Esophagus mucosa (tissue), 1 donor: ENCODE measurements around the gene IL19. TPM values are rescaled to one million over a fixed set of nuclear protein-coding genes. Genes with fewer than 3 reads are reported as not detected.
"Not testable (repeated sequence)": the region's sequence is repeated elsewhere in the genome, so short reads cannot be mapped to it uniquely, and the experiment has no call there.

Source experiments
- ATAC-seq: fragments of 200-7000 bp; cut with Tn5 transposase; one replicate; pipeline ENCODE4 v1.9.1; 2020
- total RNA-seq: library from RNA; stranded (reverse); gene quantifications from one replicate; pipeline ENCODE4 v1.2.4, GENCODE V29; 2023
- donor health status: DM: yes; HTN: yes; CAD: no.

IL19 gene
- total RNA-seq, 1 donor from 2014 or later = 5.5 TPM

DNA sequence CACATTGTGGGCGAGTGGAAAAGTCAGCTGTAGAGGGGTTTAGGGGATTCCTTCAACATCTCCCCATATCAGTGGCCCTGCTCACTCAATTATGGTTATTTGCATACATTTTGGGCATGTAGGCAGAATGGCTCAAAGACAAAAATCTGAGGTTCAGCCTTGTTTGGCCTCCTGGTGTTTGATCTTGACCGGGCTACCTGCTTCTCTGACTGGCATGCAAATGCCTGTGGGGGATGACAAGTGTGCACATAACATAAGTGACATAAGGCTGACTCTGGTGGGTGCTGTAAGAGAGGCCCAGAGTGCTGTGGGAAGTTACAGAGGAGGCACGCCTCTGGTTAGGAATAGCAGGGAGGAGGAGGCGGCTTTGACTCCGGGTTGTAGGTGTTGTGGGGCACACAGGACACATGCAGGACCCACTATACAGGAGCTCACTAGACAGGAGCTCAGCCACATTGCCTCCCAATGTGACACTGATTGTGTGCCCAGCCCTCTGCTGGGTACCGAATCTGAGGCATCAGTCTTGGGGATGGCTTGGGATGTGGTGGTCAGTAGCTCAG lies 29.4 kb upstream of the IL19 start:
- ATAC-seq = no peak

DNA sequence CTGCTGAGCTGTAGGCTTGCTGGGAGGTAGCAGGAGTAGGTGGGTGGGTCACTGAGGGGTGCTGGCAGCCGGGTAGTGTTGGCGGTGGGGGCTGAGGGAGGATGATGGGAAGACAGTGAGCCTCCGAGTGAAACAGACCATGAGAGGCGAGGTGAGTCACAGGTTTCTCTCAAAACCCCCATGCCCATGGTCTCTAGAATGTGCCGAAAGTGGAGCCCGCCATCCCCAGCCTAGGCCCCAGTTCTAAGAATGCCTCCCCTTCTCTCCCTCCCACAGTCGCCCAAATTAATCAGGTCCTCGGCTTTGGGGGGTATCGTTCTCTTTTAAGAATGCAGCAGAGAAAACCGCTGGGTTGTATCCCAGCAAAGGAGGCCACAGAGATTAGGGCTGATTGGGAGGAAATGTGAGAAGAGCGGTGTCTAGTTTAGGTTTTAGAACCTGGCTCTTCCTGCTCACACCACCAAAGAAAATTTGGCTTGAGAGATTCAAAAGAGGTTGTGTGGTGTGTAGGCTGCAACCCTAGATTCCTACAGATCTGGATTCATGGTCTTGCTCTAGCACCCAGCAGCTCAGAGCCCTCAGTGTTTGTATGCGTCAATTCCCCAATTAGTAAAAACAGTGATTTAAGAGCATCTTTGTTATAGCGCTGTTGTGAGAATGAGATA lies 27.7 kb upstream of the IL19 start:
- no peak for ATAC-seq

DNA sequence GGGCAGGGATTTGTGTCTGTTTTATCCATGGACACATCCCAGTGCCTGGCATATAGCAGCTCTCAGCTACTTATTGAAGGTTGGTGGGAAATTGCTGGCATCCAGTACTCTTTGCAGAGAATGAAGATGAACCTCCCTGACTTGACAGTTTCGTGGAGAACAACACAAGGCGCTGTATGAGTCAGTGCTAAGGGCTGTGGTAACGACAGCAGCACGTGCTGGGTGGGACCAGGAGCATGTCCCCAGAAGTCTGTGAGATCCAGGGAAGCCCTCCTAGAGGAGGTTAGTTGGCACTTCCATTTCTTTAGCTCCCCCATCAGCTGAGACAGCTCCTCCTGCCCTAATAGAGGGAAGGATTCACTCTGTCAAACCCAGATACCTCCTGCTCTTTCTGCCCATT lies 25.9 kb upstream of the IL19 start:
- peak; percentile 38 for ATAC-seq

DNA sequence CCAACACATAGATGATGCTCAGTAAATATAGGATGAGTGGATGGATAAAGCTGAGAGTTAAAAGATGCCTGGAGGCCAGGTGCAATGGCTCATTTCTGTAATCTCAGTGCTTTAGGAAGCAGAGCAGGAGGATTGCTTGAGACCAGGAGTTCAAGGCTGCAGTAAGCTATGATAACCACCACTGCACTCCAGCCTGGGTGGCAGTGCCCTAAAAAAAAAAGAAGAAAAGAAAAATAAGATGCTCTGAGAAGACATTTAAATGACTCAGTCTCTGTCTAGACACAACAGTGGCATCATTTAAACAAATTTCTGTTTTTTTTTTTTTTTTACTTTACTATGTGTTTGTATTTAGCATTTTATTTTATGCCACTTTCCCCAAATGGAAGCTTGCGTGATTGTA lies 25.3 kb upstream of the IL19 start:
- no peak for ATAC-seq

DNA sequence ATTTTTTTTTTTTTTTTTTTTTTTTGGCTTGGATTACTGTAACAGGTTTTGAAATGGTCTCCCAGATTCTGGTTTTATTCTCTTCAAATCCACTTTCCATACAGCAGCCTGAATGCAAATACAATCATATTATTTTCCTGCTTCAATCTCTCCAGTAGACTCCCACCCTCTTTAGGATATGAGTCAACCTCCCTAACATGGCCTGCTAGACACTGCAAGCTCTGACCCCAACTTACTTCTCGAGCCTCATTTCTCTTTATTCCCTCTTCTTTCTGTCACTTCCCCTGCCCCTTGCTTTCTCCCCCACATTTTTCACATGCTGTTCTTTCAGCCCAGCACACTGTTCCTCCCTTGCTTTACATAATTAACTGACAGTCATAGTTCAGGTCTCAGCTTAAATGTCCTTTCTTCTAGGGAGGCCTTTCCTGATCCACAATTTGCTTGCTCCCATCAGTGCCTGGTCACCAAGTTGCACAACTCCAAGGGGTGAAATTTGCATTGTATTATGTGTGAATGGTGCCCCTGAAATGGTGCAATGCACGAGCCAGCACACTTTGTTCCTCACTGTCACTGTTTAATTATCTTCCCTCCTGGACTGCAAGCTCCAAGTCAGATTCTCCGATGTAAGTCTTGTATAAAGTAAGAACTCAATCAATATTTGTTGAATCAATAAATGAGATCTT lies 22.1 kb upstream of the IL19 start:
- ATAC-seq = no peak

DNA sequence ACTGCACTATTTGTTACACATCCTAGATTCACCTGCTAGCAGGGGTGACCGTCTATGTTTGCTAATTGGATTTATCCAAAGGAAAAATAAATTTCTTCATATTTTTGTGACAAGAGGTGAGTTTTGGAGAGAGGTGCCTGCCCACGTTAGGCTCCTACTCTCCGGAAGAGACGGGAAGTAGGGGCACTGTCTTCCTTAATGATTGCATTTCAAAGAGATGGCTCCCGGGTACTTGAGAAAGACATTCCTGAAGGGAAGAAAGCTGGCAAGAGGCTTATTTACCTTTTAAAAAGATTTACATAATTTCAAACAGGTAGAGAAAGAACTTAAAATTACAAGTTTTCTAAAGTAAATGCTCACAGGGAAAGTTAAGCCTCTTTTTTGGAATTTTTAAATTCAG lies 18.7 kb upstream of the IL19 start:
- ATAC-seq = no peak

DNA sequence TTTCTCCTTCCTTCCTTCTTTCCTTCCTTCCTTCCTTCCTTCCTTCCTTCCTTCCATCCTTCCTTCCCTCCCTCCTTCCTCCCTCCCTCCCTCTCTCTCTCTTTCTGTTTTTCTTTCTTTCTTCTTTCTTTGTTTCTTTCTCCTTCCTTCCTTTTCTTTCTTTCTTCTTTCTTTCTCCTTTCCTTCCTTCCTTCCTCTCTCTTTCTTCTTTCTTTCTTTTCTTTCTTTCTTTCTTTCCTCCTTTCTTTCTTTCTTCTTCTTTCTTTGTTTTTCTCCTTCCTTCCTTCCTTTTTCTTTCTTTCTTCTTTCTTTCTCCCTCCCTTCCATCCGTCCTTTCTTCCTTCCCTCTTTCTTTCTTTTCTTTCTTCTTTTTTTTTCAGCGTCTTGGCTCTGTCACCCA lies 18.1 kb upstream of the IL19 start:
- ATAC-seq = no peak

DNA sequence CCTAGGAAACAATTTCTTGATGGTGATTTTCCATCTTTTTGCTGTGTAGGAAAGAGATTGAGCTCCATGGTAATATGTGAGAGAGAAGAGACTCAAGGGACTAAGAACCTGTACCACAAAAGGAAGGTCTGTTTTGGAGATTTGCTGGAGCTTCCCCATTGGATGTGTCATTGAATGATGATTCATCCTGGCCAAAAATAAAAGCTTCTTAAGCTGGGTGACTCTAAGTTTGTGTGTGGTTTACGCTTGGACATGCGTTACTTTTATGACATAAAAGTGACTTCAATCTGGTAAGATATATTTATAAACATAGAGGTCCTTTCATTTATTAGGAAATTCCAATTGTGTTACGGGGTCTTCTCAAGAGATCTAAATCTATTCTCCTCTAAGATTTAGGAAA lies 17.4 kb upstream of the IL19 start:
- ATAC-seq = peak; percentile 31

DNA sequence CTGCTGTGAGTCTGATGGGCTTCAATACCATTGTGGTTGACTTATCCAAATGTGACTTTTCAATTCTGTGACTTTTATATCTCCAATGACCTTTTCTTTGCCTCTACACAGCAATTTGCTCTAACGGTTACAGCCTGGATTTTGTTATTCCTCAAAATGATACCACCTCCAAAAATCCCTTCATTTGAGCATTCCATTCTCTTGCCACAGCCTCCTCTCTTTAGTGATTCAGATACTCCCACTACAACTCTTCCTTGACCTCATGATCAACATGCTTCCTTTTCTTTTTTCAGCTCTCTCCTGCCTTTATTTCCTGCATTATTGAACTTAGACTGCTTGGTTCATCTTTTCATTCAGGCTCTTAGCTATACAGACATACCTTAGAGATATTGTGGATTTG lies 16.6 kb upstream of the IL19 start:
- ATAC-seq = no peak

DNA sequence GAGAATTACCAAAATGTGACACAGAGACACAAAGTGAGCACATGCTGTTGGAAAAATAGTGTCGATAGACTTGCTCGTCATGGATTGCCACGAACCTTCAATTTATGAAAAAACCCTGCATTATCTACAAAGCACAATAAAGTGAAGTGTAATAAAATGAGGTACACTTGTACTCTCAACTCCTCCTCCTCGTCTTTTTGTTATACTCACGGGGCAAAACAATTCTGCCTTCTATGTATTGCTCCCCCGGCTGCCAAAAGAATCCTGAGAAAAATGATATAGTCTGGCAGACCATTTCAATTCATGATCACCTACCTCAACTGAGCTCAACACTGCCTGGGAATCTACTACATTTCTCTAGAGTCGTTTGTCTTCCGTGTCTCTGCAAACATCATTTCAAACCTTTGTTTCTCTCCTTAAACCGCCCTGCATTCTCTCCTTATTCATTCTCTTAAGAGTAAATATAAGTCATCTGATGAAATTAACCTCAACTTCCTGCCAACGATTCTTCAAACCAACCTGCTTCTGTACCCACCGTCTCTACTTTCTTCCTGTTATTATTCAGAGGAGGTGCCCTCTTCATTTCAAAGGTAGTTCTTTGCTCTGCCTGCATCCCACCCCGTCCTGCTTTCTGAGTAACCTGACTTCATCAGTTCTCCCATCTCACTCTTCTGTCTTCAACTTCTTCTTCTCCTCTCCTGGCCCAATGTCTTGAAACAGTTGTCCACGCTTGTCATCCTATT lies 12.9 kb upstream of the IL19 start:
- ATAC-seq = no peak

DNA sequence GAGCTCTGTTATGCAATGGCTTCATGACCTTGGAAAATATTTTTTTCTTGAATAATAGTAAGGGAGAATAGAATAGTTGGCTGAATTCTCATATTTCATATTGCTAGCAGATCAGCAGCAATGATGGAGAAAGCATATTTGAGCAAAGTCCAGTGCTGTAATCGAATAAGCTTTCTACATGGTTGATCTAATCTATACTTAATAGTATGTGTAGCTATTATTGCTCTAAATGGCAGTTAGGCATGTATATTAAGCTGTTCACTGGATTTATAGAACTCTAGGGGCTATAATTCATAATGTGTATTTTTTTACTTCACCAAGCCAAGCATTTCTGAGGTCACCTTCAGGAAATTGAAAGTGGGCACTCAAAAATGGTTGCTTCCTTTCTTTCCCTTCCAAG lies 10.0 kb upstream of the IL19 start:
- ATAC-seq = no peak

DNA sequence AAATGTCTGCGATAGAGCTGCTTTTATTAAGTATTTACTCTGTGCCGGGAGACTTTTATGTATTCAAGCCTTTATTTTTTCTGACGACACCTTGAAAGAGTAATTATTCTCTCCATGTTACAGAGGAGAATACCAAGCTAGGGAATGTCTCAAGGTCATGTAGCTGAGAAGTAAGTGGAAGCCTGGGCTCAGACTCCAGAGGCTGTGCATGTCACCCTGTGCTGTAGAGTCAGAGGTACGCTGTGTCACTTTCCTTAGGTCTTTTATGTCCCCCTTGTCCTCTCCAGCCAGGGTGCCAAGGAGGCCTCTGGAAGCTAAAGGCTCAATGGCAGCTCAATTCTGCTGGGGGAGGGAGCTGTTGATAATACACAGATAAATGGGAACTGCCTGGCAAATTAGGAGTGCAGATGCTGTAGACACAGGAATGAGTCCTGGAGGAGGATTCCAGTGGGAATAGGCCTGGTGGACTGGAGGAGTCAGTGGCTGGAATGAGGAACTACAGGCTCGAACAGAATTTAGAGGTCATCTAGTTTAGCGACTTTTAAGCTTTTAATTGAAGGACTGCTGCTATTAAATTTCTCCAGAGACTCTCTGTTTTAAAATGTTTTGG lies 9.3 kb upstream of the IL19 start:
- no peak for ATAC-seq

DNA sequence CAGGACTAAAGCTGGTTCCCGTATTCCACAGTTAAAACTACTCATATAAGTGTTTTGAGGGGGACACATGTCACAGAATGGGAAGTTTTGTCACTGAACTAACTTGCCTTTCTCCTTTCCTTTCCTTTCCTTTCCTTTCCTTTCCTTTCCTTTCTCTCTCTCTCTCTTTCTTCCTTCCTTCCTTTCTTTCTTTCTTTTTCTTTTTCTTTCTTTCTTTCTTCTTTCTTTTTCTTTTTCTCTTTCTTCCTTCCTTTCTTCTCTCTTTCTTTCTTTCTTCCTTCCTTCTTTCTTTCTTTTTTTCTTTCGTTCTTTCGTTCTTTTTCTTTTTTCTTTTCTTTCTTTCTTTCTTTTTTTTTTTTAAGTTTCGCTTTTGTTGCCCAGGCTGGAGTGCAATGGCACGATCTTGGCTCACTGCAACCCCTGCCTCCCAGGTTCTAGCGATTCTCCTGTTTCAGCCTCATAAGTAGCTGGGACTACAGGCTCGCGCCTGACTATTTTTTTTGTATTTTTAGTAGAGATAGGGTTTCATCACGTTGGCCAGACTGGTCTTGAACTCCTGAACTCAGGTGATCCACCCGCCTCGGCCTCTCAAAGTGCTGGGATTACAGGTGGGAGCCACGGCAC lies 7.7 kb upstream of the IL19 start:
- ATAC-seq = not testable (repeated sequence)

DNA sequence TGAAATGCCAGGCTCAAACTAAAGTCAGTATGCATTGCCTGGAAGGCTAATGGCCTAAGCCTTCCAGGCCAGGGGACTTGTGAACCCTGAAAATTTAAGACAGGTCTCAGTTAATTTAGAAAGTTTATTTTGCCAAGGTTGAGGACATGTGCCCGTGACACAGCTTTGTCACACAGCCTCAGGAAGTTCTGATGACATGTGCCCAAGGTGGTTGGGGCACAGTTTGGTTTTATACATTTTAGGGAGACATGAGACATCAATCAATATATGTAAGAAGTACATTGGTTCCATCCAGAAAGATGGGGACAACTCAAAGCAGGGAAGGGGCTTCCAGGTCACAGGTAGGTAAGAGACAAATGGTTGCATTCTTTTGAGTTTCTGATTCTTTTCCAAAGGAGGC lies 4.8 kb upstream of the IL19 start:
- not testable (repeated sequence) for ATAC-seq

DNA sequence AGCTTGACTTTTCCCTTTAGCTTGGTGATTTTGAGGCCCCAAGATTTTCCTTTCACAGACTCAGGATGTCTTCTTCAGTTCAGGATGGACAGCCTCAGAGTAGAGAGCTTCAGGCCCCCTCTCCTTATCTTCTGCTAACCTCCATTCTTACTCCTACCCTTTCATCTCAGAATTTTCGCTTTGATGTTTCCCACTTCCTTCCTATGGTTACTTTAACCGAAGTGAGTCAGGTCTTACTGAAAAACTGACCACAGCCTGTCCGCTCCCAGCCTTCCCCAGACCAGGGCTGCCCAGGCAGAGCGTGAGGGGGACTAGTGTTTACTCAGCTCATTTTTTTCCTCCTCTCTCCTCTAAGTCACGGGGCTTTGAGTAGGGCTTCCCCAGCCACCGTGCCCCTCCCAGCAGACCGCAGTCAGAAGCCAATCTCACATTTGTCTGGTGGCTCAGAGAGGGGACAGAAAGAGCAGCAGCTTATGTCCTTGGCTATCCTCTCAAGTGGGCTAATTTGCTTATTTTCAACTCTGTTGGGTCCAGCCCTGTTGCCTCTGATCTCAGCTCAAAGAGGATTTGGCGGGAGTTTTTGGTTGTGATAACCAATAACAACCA lies 4.2 kb upstream of the IL19 start:
- ATAC-seq = peak; percentile 60

DNA sequence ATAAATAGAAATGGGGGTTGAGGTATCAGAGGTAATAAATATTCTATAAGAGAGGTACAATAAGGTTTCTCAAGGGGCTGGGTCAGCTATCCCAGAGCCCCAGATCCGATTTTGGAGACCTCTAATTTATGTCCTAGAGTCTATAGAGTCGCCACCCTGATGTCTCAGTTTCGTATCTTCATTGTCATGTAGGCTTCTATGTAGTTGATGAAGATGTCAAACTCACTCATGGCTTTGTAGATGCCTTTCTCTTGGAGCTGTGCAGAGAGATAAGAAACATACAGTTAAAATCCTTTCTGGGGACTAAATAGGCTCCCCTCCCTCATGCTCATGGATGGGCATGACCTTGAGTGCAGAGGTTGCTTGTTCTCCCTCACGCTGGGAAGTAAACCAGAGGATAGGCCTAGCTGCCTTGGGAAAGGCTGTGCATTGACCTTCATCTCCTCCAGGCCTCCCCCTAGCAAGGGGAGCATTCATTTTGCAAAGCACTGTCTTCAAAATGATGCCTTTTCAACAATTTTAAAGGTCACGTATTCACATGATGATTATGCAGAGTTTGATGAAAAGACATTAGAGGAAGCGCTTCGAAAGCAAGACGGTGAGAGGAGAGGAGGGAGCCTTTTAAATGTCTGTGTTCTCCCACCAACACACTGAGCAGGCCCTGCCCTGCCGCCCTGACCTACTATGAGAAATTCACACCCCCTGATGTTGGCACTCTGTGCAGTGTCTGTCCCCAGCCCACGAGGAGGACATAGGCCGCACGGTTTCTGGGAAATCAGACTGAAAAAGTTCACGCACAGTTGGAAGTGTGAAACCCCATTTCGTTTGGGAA lies 1.9 kb upstream of the IL19 start:
- no peak for ATAC-seq

DNA sequence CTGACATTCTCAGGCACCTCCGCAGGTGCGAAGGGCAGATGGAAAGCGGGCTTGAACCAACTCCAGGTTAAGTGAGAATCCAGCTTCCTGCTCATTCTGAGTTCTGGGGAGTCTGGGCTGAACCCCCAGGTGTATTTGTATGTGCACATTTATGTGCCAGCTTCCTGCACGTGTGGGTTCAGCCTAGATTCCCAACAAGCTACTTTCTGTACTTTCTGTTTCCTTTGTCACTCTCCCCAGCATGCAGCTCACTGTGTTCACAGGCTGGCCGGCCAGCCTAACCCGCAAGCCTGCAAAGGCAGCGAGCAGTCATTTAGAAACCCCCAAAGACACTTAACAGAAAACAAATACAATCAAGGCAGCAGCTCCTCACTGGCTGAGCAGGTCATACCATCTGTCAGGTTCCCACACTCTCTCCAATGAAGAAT lies 1.3 kb upstream of the IL19 start:
- no peak for ATAC-seq

DNA sequence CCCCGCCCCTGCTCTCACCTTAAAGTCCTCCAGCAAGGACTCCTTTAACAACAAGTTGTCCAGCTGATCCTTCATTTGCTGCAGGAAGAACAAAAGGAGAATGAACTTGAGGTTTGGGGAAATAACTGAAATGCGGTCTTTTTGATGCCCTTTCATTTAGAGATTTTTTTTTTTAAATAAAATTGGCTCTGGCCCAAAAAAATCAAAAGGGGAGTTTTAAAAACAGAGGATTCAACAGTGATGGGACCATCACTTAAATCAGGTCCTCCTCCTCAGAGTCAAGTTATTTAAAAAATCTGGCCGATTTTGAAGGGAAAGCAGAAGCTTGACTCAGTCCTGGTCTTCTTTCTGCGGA lies 742 bp downstream of the IL19 start:
- no peak for ATAC-seq

DNA sequence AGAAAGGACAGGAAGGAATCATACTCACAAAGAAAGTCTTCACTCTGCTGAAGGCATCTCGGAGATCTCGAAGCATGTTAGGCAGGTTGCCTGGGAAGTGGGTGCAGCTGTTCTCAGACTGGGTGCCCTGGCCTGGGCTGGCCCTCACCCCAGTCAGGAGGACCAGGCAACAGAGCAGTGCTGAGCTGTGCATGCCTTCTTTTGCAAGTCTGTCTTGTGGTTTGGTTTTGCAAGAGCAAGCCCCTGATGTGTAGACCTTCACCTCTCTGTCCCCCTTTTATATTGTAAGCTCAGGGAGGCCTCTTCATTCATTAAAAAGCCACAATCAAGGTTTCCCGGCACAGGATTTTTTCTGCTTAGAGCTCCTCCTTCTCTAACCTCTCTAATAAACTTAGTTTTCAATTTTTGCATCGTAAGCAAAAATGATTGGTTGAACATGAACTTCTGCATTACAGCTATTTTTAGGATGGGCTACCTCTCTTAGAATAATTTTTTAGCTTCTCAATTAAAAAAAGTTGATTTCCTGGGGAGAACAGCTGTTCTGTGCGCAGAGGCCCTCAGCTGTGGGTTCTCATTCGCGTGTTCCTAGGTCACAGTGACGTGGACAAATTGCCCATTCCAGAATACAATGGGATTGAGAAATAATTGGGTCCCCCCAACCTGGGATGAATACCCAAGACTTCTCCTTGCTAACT lies 1.8 kb downstream of the IL19 start, which contains the start of gene IL10:
Gene IL10, minus strand, starts transcription at position 252 of the 695 bp plus-strand sequence. Its CDS starts 59 bp downstream, at position 193.
- ATAC-seq = no peak

DNA sequence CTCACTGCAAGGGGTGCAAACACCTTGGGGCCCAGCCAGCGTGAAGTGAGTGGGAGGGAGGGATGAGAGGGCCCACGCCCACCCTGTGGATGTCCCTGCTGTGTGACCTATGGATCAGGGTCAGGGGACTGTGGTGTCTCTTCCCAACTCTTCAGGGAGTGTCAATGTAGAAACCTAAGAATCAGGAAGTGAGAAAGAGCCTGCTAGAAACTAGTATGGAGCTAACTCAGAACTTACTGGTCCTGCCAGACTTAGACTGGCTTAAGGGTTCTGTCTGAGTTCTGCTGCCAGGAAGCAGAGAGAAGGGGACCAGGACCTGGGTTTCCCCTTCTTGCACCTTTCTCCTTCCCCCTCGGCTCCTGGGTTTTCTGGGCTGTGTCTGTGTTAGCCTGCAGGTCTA lies 3.5 kb downstream of the IL19 start:
- ATAC-seq = peak; percentile 53

DNA sequence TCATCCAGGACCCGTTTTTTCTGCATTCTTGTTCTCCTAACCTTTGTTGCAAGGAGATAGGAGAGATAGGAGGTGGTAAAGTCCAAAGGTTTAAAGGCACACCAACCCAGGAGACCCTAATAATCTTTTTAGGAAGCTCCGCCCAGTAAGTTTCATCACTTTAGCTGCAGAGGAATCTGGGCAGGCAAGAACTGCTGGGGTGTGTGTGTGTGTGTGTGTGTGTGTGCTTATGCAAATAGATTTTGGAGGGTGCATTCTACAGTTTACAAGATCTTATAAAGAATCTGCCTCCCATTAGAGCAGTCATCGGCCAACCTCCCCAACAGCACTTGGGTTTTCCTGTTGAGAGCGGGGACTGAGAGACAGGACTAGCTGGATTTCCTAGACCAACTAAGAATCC lies 5.7 kb downstream of the IL19 start:
- peak; percentile 54 for ATAC-seq
